PFSK-1 (cell line): ENCODE measurements around the gene LRRC8C.

ENCODE experiments used
- FOXP2 ChIP-seq: optimal IDR thresholded peaks from 2 replicates; pipeline ENCODE3; 2011; ENCODE audit warnings: borderline replicate concordance, control low read depth, inconsistent platforms; ENCODE audit not compliant: insufficient read depth; ENCODE audit errors: extremely low read length, extremely low read depth
- POLR2AphosphoS5 ChIP-seq: IDR thresholded peaks from 2 replicates; pipeline ENCODE4 v1.6.1; 2012; ENCODE audit warnings: low read depth, mild to moderate bottlenecking, control low read depth, low read length, moderate library complexity
- SIN3A ChIP-seq: IDR thresholded peaks from 2 replicates; pipeline ENCODE4 v1.6.1; 2012; ENCODE audit warnings: mild to moderate bottlenecking, low read length, moderate library complexity, borderline replicate concordance; ENCODE audit not compliant: insufficient read depth
- TAF1 ChIP-seq: IDR thresholded peaks from 2 replicates; pipeline ENCODE4 v1.6.1; 2012; ENCODE audit warnings: low read length, control low read depth, borderline replicate concordance; ENCODE audit not compliant: insufficient read depth
- TF ChIP-seq, protein P1 (sequence below), 2 experiments: IDR thresholded peaks; 2 replicates each; pipeline versions ENCODE4 v1.6.1 to v1.8.0; 2011 to 2012; ENCODE audit warnings: low read depth in 2 of 2, low read length in 2 of 2, control low read depth in 1 of 2, inconsistent platforms in 1 of 2, mild to moderate bottlenecking in 1 of 2, moderate library complexity in 1 of 2; ENCODE audit not compliant: insufficient read depth in 1 of 2

DNA sequence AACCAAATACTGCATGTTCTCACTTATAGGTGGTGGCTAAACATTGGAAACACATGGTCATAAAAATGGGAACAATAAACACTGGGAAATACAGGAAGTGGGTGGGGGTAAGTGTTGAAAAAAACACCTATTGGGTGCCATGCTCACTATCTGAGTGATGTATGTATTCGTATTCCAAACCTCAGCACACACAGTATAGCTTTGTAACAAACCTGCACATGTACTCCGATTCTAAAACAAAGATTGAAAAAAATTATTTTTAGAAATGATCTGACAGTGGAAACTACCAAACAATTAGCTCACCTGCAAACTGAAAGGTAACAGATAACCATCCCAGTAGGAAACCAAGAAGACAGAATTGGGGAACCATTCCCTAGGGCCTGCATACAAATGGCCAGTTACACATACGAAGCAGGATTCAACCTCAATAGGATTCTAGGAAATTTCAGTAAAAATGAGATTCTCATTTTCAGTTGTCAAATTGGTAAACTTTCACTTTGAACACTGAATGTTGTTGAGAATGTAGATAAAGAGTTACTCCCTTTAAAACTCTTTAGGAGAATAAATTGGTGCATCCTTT lies 99.8 kb downstream of the LRRC8C start:
- TF ChIP-seq TAF1 (no peak), SIN3A (no peak), POLR2AphosphoS5 (no peak), FOXP2 (no peak)
- TF ChIP-seq, protein P1, sequence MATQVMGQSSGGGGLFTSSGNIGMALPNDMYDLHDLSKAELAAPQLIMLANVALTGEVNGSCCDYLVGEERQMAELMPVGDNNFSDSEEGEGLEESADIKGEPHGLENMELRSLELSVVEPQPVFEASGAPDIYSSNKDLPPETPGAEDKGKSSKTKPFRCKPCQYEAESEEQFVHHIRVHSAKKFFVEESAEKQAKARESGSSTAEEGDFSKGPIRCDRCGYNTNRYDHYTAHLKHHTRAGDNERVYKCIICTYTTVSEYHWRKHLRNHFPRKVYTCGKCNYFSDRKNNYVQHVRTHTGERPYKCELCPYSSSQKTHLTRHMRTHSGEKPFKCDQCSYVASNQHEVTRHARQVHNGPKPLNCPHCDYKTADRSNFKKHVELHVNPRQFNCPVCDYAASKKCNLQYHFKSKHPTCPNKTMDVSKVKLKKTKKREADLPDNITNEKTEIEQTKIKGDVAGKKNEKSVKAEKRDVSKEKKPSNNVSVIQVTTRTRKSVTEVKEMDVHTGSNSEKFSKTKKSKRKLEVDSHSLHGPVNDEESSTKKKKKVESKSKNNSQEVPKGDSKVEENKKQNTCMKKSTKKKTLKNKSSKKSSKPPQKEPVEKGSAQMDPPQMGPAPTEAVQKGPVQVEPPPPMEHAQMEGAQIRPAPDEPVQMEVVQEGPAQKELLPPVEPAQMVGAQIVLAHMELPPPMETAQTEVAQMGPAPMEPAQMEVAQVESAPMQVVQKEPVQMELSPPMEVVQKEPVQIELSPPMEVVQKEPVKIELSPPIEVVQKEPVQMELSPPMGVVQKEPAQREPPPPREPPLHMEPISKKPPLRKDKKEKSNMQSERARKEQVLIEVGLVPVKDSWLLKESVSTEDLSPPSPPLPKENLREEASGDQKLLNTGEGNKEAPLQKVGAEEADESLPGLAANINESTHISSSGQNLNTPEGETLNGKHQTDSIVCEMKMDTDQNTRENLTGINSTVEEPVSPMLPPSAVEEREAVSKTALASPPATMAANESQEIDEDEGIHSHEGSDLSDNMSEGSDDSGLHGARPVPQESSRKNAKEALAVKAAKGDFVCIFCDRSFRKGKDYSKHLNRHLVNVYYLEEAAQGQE (IDR thresholded peaks at IDR 0.05; ENCODE audit: insufficient read depth in 1 of 2, low read depth in 2 of 2, low read length in 2 of 2), result no peak
